ENCODE measurements around the gene GTF3A.
"Not testable (repeated sequence)": the region's sequence is repeated elsewhere in the genome, so short reads cannot be mapped to it uniquely, and the experiment has no call there.

GTF3A gene

DNA sequence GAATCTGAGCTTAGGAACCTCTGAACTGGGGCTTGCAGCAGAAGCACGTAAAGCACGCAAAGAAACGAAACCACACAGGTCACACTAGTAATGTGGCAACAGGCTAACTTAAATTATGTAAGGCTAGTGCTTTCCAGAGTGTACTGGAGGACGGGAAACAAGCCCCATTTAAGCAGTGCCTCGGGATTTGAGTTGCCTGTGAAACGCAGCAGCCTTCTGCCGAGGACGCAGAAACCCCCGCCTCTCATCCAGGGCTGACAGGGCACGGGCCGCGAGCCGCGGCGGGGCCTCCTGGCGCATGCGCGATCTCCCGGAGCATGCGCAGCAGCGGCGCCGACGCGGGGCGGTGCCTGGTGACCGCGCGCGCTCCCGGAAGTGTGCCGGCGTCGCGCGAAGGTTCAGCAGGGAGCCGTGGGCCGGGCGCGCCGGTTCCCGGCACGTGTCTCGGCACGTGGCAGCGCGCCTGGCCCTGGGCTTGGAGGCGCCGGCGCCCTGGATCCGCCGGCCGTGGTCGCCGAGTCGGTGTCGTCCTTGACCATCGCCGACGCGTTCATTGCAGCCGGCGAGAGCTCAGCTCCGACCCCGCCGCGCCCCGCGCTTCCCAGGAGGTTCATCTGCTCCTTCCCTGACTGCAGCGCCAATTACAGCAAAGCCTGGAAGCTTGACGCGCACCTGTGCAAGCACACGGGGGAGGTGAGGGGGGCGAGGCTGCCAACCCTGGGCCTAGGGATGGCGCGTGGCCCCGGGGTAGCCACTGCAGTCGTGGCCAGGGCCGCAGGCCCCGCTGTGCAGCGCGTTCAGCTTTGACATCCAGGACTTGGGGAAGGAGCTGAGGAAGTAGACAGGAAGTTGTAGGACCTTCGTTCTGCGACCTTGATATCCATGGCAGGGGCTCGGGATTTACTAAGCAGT is at the start of gene GTF3A:
GTF3A (plus strand) TSS at position 374 of the 912 bp plus-strand sequence.
- peak; percentile 96 for DNase-seq

DNA sequence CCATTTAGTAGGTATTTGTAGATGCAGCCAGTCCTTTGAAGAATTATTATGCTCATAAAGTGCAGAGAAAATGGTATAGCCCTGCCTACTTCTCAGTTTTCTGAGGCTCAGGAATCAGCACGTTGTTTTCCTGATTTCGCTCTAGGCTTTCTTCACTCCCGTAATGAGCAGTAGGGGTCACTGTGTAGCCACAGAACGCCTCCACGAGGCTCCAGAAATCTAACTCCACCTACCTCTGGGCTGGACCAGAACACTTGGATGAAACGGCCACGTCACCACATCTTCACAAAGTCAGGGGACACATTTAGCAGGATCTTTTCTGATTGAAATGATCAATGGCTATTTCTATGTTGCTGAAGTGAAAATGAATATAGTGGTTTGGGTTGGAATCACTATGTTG is 49.8 kb upstream of the GTF3A start:
- DNase-seq: peak; percentile 98

DNA sequence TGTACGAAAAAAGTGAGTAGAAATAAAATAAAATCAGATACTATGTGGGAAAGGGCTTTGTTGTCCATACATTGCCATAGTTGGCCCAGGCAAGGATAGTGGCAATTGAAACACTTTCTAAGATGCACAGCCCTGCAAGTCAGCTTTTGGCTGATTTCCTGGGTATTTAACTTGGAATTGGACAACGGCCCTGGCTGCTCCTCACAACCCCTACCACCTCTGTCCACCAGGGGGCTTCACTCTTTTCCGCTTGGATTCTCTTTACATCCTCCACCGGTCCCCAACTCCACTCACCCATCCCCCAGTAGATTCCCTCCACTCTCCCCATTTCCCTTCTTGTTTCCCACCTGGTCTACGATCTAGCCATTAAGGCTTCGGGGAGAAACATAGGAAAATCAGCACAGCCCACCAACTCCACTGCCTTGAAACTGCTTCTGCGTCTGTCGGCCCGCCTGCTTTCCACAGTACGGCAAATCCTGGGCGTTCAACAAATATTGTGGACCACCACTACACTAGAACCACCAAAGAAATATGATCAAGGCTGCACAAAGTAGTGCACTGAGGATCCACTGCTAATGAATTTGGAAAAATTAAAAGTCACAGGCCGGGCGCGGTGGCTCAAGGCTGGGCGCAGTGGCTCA is 48.6 kb upstream of the GTF3A start:
- peak; percentile 70 for DNase-seq

DNA sequence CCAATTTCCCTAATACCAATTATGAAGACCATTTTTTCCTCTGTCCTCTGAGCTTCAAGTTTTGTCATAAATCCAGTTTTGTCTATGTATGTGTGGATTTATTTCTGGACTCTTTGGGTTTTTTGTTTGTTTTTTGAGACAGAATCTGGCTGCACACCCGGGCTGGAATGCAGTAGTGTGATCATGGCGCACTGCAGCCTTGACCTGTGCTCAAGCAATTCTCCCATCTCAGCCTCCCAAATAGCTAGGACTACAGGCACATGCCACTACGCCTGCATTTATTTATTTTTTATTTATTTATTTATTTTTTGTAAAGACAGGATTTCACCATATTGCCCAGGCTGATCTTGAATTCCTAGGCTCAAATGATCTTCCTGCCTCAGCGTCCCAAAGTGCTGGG is 45.3 kb upstream of the GTF3A start:
- DNase-seq: no peak

DNA sequence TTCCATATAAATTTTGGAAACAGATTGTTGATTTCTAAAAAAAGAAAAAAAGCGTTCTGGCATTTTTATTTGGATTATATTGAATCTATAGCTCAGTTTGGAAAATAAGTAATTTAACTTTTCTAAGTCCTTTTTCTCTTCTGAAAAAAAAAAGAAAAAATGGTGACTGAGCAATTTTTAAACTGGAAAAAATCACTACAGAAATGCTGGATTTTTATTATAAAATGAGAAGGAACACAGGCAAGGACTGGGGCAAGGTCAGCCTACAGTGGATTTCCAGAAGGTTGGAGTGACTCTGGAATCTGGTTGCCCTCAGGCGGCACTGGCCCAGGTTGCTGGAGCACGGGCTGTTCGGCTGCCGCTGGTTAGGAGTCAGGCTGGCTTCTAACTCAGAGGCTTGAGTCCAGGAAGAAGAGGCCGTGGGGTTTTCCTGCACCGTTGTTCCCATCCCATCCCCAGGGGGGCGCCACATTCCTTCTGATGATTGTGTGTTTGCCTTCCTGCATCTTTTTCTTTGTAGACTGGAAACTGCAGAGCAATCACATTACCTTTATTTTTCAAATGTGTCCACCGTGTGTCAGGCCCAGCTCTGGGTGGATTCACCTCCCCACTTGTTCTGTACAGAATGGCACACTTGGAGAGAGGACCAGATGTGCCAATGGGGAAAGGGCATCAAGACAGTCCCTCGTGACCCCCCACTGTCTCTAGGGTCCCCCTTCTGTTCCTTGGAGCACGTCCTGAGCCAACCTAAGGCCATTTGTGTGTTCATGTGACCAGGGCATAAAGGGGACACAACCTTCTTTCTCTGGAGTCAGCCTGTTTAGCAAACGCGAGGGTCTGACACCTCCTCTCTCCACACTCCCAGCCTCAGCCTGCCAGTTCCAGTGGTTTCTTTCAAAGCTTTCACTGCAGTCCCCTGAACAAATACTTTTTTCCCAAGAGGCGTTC is 44.5 kb upstream of the GTF3A start:
- DNase-seq: peak; percentile 93

DNA sequence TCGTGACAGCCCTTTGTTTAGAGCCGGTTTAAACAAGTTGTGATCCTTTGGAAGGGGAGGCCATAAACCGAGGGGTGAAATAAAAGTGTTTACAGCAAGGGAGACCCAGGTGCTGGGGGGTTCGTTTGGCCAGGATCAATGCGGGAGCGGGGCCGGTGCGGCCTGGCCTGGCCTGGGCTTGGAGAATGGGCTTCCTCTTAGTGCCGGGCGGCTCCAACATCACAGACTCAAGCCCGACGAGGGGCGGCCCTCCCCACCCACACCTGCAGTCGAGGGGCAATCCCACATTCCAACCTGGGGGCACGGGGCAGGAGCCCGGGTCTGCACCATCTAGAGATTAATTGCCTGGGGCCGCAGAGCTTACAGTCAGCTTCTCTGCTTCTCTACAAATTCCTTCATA is 42.8 kb upstream of the GTF3A start:
- no peak for DNase-seq

DNA sequence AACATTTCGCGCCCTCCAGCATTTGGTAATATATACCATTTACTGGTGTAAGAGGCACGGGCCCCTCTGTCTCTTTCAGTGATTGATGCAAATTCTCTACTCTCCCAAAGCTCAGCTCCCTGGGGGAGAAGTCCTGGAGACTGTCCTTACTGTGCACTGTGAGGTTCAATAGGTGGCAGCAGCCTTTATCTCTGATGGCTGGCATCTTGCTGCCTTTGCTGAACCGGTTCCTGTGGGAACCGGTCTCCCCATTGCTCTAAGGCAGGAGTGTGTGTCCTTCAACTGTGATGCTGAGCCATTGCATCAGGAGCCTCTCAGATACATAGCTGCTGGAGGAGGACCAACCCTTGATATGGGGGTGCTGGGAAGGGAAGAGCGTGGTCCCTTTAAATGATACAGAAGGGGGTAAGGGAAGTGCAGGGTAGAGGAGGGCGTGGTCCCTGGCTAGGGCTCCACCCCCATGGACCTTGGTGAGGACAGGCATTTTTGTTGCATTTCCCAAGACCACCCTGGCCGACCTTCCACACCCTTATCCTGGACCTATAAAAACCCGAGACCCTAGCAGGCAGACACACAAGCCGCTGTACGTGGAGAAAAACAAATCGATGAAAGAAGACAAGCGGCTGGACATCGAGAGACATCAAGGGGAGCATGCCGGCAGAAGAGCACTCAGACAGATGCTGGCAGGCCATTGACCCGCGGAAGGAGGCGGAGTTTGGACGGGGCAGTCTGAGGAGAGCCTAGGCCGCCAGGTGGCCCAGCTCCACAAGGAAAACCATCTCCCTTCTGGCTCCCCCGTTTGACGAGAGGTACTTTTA is 41.1 kb upstream of the GTF3A start:
- peak; percentile 93 for DNase-seq

DNA sequence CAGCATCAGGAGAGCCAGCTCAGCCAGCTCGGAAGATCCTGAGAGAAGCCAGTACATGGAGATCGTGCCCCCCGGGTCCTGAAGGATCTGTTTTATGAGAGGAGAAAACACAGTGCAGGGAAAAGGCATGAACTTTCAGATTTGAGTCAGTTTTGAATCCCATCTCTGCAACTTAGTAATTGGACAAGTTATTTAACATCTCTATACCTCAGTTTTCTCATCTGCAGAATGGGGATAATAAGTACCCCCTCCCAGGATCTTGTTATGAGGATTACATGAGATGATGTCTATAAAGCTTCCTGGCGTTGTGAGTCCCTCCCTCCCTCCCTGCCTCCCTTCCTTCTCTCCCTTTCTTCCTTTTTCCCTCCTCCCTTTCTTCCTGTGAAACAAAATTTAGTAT is 40.1 kb upstream of the GTF3A start:
- no peak for DNase-seq

DNA sequence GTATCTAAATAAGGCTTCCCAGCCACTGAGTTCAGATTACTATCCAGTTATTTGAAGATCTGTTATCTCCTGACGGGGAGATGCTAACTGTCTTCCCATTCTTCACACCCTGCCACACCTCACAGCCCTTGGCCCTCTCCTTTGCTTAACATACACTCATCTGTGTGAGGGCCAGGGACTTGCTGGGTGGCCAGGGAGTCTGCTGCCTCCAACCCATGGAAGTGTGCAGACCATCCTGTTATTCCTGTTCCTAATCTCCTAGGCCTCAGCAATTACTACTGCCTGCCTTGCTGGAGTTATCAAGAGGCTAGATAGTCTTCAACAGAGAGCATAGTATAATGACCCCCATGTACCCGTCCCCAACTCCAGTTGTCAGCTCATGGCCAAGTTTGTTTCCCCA is 36.2 kb upstream of the GTF3A start:
- DNase-seq: peak; percentile 15

DNA sequence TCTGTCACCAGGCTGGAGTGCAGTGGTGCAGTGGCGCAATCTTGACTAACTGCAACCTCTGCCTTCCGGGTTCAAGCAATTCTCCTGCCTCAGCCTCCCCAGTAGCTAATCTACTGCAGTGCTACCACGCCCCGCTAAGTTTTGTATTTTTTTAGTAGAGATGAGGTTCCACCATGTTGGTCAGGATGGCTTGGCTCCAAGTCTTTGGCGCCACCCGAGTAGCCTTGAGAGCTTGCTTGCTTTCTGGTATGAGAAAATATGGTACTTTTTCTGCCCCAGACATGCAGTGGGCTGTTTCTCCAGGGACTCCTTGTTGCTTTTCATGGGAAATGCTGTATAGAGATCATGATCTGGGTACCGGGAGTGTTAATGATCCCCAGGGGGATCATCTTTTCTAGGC is 34.5 kb upstream of the GTF3A start:
- no peak for DNase-seq

DNA sequence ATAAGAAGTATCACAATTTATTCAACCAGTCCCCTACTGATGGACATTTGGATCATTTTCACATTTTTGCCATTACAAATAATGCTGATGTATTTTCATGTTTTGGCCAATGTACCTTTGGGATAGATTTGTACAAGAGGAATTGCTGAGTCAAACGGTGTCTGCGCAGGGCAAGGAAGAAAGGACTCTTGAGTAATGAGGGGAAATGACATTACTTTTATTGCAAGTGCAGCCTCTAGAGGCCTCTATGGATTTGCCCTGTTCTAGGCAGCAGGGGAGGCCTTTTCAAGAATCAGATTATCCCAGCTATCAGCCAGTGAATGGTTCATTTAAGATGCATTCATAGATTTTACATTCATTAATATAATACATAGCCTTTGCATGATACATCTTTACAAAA is 32.9 kb upstream of the GTF3A start:
- no peak for DNase-seq

DNA sequence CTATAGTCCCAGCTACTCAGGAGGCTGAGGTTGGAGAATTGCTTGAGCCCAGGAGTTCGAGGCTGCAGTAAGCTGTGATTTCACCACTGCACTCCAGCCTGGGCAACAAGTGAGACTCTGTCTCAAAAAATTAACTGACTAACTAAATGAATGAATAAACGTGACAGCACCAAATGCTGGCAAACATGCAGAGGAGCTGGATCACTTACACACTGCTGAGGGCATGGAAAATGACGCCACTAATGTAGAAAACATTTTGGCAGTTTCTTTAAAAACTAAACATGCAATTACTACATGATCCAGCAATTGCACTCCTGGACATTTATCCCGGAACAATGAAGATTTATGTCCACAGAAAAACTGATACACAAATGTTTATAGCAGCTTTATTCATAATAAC is 31.3 kb upstream of the GTF3A start:
- no peak for DNase-seq

DNA sequence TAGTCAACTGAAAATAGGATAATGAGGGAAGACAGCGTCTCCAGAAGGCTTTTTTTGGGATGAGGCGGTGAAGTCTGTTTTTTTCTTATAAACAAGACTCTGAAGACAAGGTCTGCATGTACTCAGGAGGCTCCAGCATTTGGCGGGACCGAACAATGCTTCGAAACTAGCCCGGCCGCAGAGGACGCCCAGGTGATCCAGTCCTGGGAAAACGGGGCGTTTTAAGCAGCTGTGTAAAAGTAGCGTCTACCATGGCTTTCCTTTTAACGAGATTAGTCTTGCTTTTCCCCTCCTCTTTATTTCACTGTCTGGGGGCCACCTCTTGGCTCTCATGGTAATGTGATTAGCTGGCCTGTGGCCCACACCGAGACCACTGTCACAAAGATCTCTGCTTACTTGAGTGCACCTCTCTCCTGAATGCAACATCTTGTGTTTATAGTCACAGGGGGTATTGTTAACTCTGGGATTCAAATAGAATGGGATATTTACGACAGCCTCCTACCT is 29.4 kb upstream of the GTF3A start:
- no peak for DNase-seq

DNA sequence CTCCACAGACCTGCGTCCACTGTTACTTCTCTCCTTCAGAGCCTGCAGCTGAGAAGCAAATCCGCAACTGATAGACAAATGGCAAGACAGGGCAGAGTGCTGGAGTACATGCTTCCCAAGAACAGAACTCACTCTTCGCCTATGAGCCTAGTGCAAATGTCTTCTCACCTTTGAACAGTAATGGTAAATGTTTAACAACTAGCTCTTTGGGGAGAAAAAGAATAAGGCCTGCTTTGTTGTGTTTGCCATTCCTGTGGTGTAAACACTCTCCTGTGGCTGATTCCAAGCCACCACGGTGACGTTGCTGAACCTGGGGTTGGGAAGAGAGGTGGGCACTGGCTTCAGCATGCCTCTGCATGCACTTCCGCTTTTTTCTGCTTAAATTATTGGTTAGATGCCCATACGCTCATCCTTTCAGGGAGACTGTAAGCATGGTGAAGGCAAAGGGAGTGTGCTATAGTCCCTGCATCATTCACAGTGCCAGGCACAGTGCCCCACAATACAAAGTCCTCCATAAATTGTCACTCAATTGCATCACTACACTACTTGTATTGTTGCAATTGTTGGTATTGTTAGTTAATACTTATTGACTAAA is 28.1 kb upstream of the GTF3A start:
- no peak for DNase-seq

DNA sequence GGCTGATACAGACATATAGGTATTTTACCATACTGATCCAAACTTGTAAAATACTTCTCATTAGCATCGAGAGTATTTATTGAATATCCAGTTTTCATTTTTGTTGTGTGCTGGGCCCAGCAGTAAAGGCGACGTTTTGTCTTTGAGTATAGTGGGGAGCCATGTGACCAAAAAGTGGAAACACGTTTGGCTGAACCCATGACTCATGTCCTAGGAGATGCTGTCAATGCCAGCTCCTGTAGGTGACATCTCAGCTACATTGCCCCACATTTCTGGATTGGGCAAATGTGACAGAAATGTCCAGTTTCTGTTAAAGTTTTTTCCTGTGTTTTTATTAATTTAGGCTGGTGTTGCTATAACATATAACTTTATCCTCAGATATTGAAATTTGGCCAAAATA is 26.1 kb upstream of the GTF3A start:
- DNase-seq: no peak

DNA sequence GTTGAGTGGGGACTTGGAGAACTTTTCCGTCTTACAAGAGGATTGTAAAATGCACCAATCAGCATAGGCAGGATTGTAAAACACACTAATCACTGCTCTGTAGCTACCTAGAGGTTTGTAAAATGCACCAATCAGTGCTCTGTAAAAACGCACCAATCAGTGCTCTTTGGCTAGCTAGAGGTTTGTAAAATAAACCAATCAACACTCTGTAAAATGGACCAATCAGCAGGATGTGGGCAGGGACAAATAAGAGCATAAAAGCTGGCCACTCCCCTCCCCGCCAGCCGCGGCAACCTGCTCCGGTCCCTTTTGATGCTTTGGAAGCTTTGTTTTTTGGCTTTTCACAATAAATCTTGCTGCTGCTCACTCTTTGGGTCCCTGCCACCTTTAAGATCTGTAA is 24.0 kb upstream of the GTF3A start:
- not testable (repeated sequence) for DNase-seq

DNA sequence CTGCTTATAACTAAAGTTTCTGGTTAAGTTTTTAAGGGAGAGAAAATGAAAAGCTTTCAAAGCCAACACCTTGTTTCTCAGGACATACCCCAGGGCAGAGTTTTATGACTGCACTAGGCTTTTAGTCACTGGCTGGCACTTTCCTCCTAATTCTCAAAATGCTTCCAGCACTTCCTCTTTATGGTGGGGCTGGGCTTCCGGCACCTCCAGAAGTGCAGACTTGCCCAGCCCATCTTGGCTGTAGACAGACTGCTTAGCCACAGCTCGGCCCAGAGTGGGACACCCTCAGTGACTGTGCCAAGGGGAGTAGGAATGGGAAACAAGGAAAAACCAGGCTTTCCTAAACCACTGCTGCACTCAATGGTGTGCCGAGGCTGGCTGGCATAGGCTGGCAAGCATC is 23.2 kb upstream of the GTF3A start:
- DNase-seq: no peak

DNA sequence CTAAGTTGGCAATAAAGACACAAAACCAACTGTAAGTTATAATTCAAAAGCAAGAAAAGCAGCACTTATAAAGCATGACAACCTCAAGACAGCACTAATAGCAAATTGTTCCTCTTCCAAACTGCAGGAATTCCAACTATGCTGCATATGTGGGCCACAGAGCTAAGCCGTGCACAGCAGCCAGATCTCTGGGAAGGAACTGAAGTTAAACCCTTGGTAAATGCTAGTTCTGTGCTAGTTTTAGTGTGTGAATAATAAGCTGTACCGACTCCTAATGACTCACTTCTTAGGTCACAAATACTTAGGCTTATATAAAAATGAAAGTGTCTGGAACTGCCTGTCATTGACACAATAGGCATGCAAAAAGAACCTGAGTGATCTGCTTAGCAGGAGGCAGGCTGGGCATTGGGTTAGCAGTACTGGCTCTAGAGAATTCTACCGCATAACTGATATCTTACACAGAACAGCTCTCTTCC is 21.2 kb upstream of the GTF3A start:
- DNase-seq: peak; percentile 51

DNA sequence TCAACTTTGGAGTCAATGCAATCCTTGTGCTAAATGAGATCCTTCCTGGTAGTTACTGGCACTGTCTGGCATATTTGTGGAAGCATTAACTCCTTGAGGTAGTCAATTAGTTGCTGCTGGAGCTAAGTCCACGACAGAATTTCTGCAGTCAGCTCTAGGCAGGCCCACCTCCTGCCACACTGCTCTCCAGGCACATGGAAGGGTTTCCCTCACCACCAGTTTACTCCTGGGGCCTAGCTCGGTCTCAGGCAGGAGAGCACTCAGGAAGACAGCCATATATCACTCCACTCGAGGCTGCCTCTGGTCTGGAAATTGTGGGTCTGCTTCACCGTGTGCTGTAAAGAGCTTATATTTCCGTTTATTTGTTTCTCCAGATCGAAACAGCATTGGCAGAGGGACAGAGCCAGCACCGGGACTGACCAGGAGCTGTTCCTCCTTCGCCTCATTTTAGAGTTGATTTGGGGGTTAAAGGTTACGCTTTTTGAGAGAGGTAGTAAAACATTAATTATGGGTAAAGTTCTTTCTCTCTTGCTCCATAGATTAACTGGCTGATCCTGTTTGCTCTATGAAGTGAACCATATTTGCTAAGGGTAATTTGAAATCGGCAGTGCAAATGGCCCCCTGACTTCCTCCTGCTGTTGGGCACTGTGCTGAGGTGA is 20.6 kb upstream of the GTF3A start:
- peak; percentile 69 for DNase-seq

DNA sequence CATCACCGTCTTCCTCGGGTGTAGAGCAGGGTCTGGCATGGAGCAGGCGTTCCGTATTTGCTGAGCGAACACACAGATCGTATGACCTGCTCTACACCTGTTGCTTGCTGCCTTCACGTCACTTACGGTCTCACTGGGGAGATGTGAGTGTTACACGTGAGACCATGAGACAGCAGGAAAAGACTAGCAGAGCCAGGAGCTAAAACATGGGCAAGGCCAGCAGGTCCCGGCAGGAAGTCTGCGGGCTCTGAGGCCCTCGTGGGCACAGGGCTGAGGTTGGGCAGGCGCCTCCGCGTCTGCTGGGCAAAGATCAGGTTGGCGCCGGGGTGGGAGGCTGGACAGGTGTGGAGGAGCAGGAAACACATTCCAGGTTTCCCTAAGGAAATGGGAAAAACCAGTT is 19.7 kb upstream of the GTF3A start:
- DNase-seq: peak; percentile 94

DNA sequence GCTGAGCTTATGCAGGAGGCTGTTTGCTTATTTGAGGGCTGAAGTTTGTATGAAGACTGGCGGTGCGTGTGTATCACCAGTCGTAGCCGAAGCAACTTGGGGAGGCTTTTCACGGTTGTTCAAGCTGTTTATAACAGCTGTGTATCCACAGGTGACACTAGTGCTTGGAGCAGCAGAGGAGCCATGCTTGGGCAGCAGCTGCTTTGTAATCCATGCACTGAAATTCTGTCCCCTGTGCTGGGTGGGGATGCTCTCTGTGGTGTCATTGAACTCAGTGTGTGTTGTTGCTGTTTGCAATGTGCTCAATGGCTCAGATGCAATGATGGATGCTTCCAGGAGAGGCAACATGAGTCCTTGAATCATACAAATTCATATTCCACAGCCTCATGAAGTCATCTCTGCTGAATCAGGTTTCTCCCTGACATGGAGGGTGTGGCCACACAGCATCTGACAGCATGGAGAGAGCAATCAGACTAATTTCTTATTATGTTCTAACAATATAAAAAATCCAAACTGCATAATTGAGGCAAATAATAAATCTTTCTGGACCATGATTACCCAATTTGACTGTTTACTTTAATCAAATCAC is 18.8 kb upstream of the GTF3A start:
- DNase-seq: peak; percentile 73
